GM23248 (cell line): ENCODE measurements around the gene CASP7. TPM values are rescaled to one million over a fixed set of nuclear protein-coding genes. Genes with fewer than 3 reads are reported as not detected.

Source experiments
- DNase-seq: peaks from one replicate; pipeline ENCODE4 v3.0.0-alpha.2; 2015
- H2AFZ ChIP-seq: fragments of 200-600 bp; sonication (generic); 2 replicates; pipeline ENCODE4 v1.6.1; 2016; ENCODE audit warnings: antibody characterized with exemption
- H3F3A ChIP-seq: fragments of 200-600 bp; sonication (generic); 2 replicates; pipeline ENCODE4 v1.6.1; 2016; ENCODE audit warnings: mild to moderate bottlenecking, antibody characterized with exemption, mixed run types; ENCODE audit not compliant: insufficient read depth
- H3K27ac ChIP-seq: fragments of 200-600 bp; sonication (generic); 2 replicates; pipeline ENCODE4 v1.5.1; 2016; ENCODE audit warnings: mild to moderate bottlenecking
- H3K27me3 ChIP-seq: fragments of 200-600 bp; sonication (generic); replicated peaks from 2 replicates; pipeline ENCODE4 v1.6.1; 2016; ENCODE audit warnings: mild to moderate bottlenecking; ENCODE audit not compliant: insufficient read depth
- H3K36me3 ChIP-seq: fragments of 200-600 bp; sonication (generic); 2 replicates; pipeline ENCODE4 v1.6.1; 2016; ENCODE audit warnings: low read depth, mild to moderate bottlenecking
- H3K4me1 ChIP-seq: fragments of 200-600 bp; sonication (generic); 2 replicates; pipeline ENCODE4 v1.6.1; 2016; ENCODE audit warnings: mild to moderate bottlenecking; ENCODE audit not compliant: insufficient read depth
- H3K4me2 ChIP-seq: fragments of 200-600 bp; sonication (generic); one replicate; pipeline ENCODE4 v1.6.1; 2016; ENCODE audit warnings: mild to moderate bottlenecking; ENCODE audit not compliant: unreplicated experiment
- H3K4me3 ChIP-seq: fragments of 200-600 bp; sonication (generic); 2 replicates; pipeline ENCODE4 v1.5.1; 2016; ENCODE audit warnings: mild to moderate bottlenecking
- H3K79me2 ChIP-seq: fragments of 200-600 bp; sonication (generic); 2 replicates; pipeline ENCODE4 v1.6.1; 2016; ENCODE audit warnings: mild to moderate bottlenecking; ENCODE audit not compliant: insufficient read depth
- H3K9ac ChIP-seq: fragments of 200-600 bp; sonication (generic); 2 replicates; pipeline ENCODE4 v1.6.1; 2016; ENCODE audit warnings: mild to moderate bottlenecking
- H3K9me2 ChIP-seq: fragments of 200-600 bp; sonication (generic); 2 replicates; pipeline ENCODE4 v1.6.1; 2016; ENCODE audit warnings: mixed run types, mild to moderate bottlenecking, moderate library complexity; ENCODE audit not compliant: insufficient read depth
- H3K9me3 ChIP-seq: fragments of 200-600 bp; sonication (generic); one replicate; pipeline ENCODE4 v1.6.1; 2017; ENCODE audit warnings: low read depth
- H4K20me1 ChIP-seq: fragments of 200-600 bp; sonication (generic); 2 replicates; pipeline ENCODE4 v1.6.0; 2016; ENCODE audit not compliant: insufficient read depth
- EZH2 ChIP-seq: fragments of 200-600 bp; sonication (generic); IDR thresholded peaks from 2 replicates; pipeline ENCODE4 v1.6.1; 2018; ENCODE audit warnings: antibody characterized with exemption, mild to moderate bottlenecking; ENCODE audit not compliant: insufficient read depth, poor library complexity, severe bottlenecking
- EZH2phosphoT487 ChIP-seq: fragments of 200-600 bp; sonication (generic); IDR thresholded peaks from 2 replicates; pipeline ENCODE4 v1.6.1; 2018; ENCODE audit warnings: antibody characterized with exemption, moderate library complexity, mild to moderate bottlenecking, low read depth; ENCODE audit not compliant: insufficient read depth
- WGBS, 2 experiments: methylation state at CpG; one replicate each; pipeline ENCODE4 v1.1.6; 2015 to 2017; ENCODE audit warnings: low lambda C conversion rate in 2 of 2, low coverage in 1 of 2; ENCODE audit errors: missing lambda C conversion rate in 2 of 2; 5-methylcytosine and 5-hydroxymethylcytosine counted together
- in situ Hi-C: fragments of 300-500 bp; cut with MboI; formaldehyde crosslinking; loops from 2 replicates; pipeline ENCODE4 v1.15.0; 2020
- polyA plus RNA-seq: library from polyadenylated mRNA; unstranded; fragments of >200 nt; fragmentation: Nextera tagmentation; extraction: Ambion mirVana; gene quantifications from 2 replicates; pipeline ENCODE4 v1.2.1, GENCODE V29; 2016
- total RNA-seq: library from RNA; depleted of rRNA; stranded (reverse); fragments of >200 nt; shearing (Covaris generic); gene quantifications from 2 replicates; pipeline ENCODE4 v1.2.3, GENCODE V29; 2014; rRNA removed

Gene CASP7
- total RNA-seq (22.7 and 22.9 TPM in 2 replicates), polyA plus RNA-seq (16.8 and 18.7 TPM in 2 replicates)

- no peaks in the 10 kb centered on the region for H3K9me3 ChIP-seq
- no peaks in the 10 kb centered on the region for H3K36me3 ChIP-seq
- no peaks in the 10 kb centered on the region for H4K20me1 ChIP-seq
- peaks cover 49% of the 10 kb centered on the region for H3K79me2 ChIP-seq
- H2AFZ ChIP-seq, result peak within 1 kb of the TSS; percentile 98
- in situ Hi-C loops, result no loop called here
- H3K9me2 ChIP-seq, result no peaks in the 10 kb centered on the region
- H3K27me3 ChIP-seq, result no peaks in the 10 kb centered on the region
- WGBS, 2 experiments, result 0 to 1% methylated on average over 48 to 56 of the region's 68 CpGs
- peak within 1 kb of the TSS; percentile 90 for H3K9ac ChIP-seq
- peak within 1 kb of the TSS; percentile 77 for H3K27ac ChIP-seq
- H3K4me3 ChIP-seq, result peak within 1 kb of the TSS; percentile 98
- no peak for TF ChIP-seq EZH2
- no peak for TF ChIP-seq EZH2phosphoT487
- H3K4me2 ChIP-seq, result peak within 1 kb of the TSS; percentile 95
- peaks cover 14% of the 10 kb centered on the region; the same call in 1 of the 2 replicates for H3F3A ChIP-seq
- DNase-seq, result peak; percentile 88
- peaks cover 5% of the 10 kb centered on the region; the same call in 1 of the 2 replicates for H3K4me1 ChIP-seq
These were observed at the start of gene CASP7 for GRCh38 chr10:113679463-113680189. Gene CASP7, plus strand, starts transcription at chr10:113679912. Its CDS starts 17,582 bp downstream, at chr10:113697494.

GRCh38 chr10:113630929-113631533, 48.7 kb upstream of the CASP7 start:
- WGBS, 2 experiments, result 71 to 81% methylated on average over 5 of the region's 5 CpGs
- no peak overlapping the region for H3K4me2 ChIP-seq
- DNase-seq, result no peak
- no peak overlapping the region for H3K27ac ChIP-seq
- peaks cover 28% of the 10 kb centered on the region for H3K27me3 ChIP-seq
- H4K20me1 ChIP-seq, result no peaks in the 10 kb centered on the region
- H2AFZ ChIP-seq, result no peak overlapping the region
- no peaks in the 10 kb centered on the region for H3K36me3 ChIP-seq
- H3K79me2 ChIP-seq, result no peaks in the 10 kb centered on the region
- H3F3A ChIP-seq, result no peaks in the 10 kb centered on the region
- in situ Hi-C loops, result no loop called here
- no peak overlapping the region for H3K9ac ChIP-seq
- H3K9me3 ChIP-seq, result no peaks in the 10 kb centered on the region
- no peak overlapping the region for H3K4me3 ChIP-seq
- TF ChIP-seq EZH2, result no peak
- no peak for TF ChIP-seq EZH2phosphoT487
- H3K9me2 ChIP-seq, result no peaks in the 10 kb centered on the region
- H3K4me1 ChIP-seq, result no peaks in the 10 kb centered on the region

- TF ChIP-seq EZH2phosphoT487 (no peak), EZH2 (no peak)
- Histone ChIP-seq H4K20me1 (no peaks in the 10 kb centered on the region), H3K79me2 (no peaks in the 10 kb centered on the region), H3K27me3 (peaks cover 20% of the 10 kb centered on the region), H3K36me3 (no peaks in the 10 kb centered on the region), H3K9me2 (no peaks in the 10 kb centered on the region), H3F3A (no peaks in the 10 kb centered on the region), H3K9ac (no peak overlapping the region), H3K4me3 (no peak overlapping the region), H3K4me1 (no peaks in the 10 kb centered on the region), H3K27ac (no peak overlapping the region), H3K9me3 (no peaks in the 10 kb centered on the region), H2AFZ (no peak overlapping the region), H3K4me2 (no peak overlapping the region)
- in situ Hi-C loops, result no loop called here
- no peak for DNase-seq
- 41 to 48% methylated on average over 6 of the region's 6 CpGs for WGBS, 2 experiments
These were observed 47.9 kb upstream of the CASP7 start for GRCh38 chr10:113631684-113632367.

GRCh38 chr10:113639966-113640365, 39.7 kb upstream of the CASP7 start:
- no peak overlapping the region for H2AFZ ChIP-seq
- no peaks in the 10 kb centered on the region for H4K20me1 ChIP-seq
- no peaks in the 10 kb centered on the region for H3K36me3 ChIP-seq
- no peak overlapping the region for H3K4me3 ChIP-seq
- H3K9me3 ChIP-seq, result no peaks in the 10 kb centered on the region
- H3K27ac ChIP-seq, result no peak overlapping the region
- H3K79me2 ChIP-seq, result no peaks in the 10 kb centered on the region
- in situ Hi-C loops, result no loop called here
- peaks cover 29% of the 10 kb centered on the region for H3K27me3 ChIP-seq
- no peaks in the 10 kb centered on the region for H3F3A ChIP-seq
- no peak overlapping the region for H3K9ac ChIP-seq
- WGBS, 2 experiments, result 52 to 59% methylated on average over 3 of the region's 3 CpGs
- no peak for DNase-seq
- H3K4me1 ChIP-seq, result peaks cover 8% of the 10 kb centered on the region
- no peak for TF ChIP-seq EZH2
- no peak for TF ChIP-seq EZH2phosphoT487
- H3K4me2 ChIP-seq, result no peak overlapping the region
- no peaks in the 10 kb centered on the region for H3K9me2 ChIP-seq
